ENCODE results near the gene GDPD5.

GDPD5 gene

GRCh38 chr11:75525433-75526191 is at the start of gene GDPD5:
Gene GDPD5, minus strand, starts transcription at chr11:75525941. Its CDS starts 48,206 bp downstream, at chr11:75477735.
- DNase-seq = peak; percentile 82

- no peak for DNase-seq
These were observed 49.2 kb upstream of the GDPD5 start for GRCh38 chr11:75574698-75575602.

GRCh38 chr11:75572744-75573143 is 47.0 kb upstream of the GDPD5 start:
- DNase-seq = no peak

- no peak for DNase-seq
These were observed 45.9 kb upstream of the GDPD5 start for GRCh38 chr11:75571625-75572024.

GRCh38 chr11:75570559-75571139 is 44.9 kb upstream of the GDPD5 start:
- DNase-seq = no peak

- no peak for DNase-seq
These were observed 43.0 kb upstream of the GDPD5 start for GRCh38 chr11:75568616-75569219.

- no peak for DNase-seq
These were observed 42.2 kb upstream of the GDPD5 start for GRCh38 chr11:75567971-75568370.

GRCh38 chr11:75566763-75567279 is 41.1 kb upstream of the GDPD5 start:
- DNase-seq = no peak

- no peak for DNase-seq
These were observed 40.4 kb upstream of the GDPD5 start for GRCh38 chr11:75565916-75566762.

- no peak for DNase-seq
These were observed 39.6 kb upstream of the GDPD5 start for GRCh38 chr11:75565221-75565814.

GRCh38 chr11:75563978-75564552 is 38.3 kb upstream of the GDPD5 start:
- no peak for DNase-seq

- DNase-seq = no peak
These were observed 37.8 kb upstream of the GDPD5 start for GRCh38 chr11:75563501-75563977.

- DNase-seq = no peak
These were observed 37.2 kb upstream of the GDPD5 start for GRCh38 chr11:75562836-75563484.

- DNase-seq = peak; percentile 20
These were observed 36.5 kb upstream of the GDPD5 start, which contains the start of gene SERPINH1 for GRCh38 chr11:75562048-75562835. Gene SERPINH1, plus strand, starts transcription at chr11:75562253. Its CDS starts 4,097 bp downstream, at chr11:75566350.

GRCh38 chr11:75561426-75562047 is 35.8 kb upstream of the GDPD5 start:
- no peak for DNase-seq

GRCh38 chr11:75560644-75561043 is 34.9 kb upstream of the GDPD5 start:
- no peak for DNase-seq

GRCh38 chr11:75558939-75559843 is 33.5 kb upstream of the GDPD5 start:
- DNase-seq = no peak

Data from NCI-H1048 (cell line).